ENCODE results near the gene SPRYD7. TPM values are rescaled to one million over a fixed set of nuclear protein-coding genes. Genes with fewer than 3 reads are reported as not detected.
"Not testable (repeated sequence)": the region's sequence is repeated elsewhere in the genome, so short reads cannot be mapped to it uniquely, and the experiment has no call there.

The SPRYD7 gene
- polyA plus RNA-seq, 1 of the 3 experiments (the other 2 are of a cell fraction) = 8.6 TPM

- no peak for TF ChIP-seq EZH2phosphoT487 (IDR thresholded peaks at IDR 0.05; ENCODE audit: borderline replicate concordance, low read depth)
- no peak for TF ChIP-seq POLR2AphosphoS5 (IDR thresholded peaks at IDR 0.05; ENCODE audit: low read depth, low read length)
These were observed 17.4 kb upstream of the SPRYD7 start (continued) for GRCh38 chr13:49953560-49953959.

- no peak overlapping the region for H3K27ac ChIP-seq (ENCODE audit: low read depth in 2 of 2, low read length in 1 of 2)
- WGBS (ENCODE audit: low lambda C conversion rate) = 88% methylated on average over 7 of the region's 7 CpGs
- H3K9ac ChIP-seq = no peak overlapping the region
- no peaks in the 10 kb centered on the region for H3K79me2 ChIP-seq (ENCODE audit: insufficient read depth)
- no peaks in the 10 kb centered on the region for H3K36me3 ChIP-seq (replicated peaks in 1 of 2; ENCODE audit: control insufficient read depth in 1 of 2, insufficient read depth in 2 of 2, low read length in 1 of 2)
- H3K4me3 ChIP-seq (ENCODE audit: low read depth in 2 of 2, low read length in 1 of 2) = no peak overlapping the region
- H4K20me1 ChIP-seq (ENCODE audit: insufficient read depth) = no peaks in the 10 kb centered on the region
- H3K9me2 ChIP-seq = no peaks in the 10 kb centered on the region
- no peak for DNase-seq
- H2AFZ ChIP-seq (ENCODE audit: low read depth) = no peak overlapping the region
- ChIA-PET CTCF (interaction anchor here (0.8 to 2.1 kb wide), 3 partner anchors 16 to 322 kb away, joined by 3 to 7 read pairs (median 3); partner anchors contain the start of gene SPRYD7), POLR2A (no interaction called here)
- no peaks in the 10 kb centered on the region for H3K9me3 ChIP-seq
- no peaks in the 10 kb centered on the region for H3K4me1 ChIP-seq (ENCODE audit: control insufficient read depth in 1 of 2, insufficient read depth in 2 of 2, low read depth in 1 of 2, low read length in 1 of 2)
- no peaks in the 10 kb centered on the region for H3K27me3 ChIP-seq (ENCODE audit: insufficient read depth)
- no peaks in the 10 kb centered on the region for H3F3A ChIP-seq (replicated peaks; ENCODE audit: insufficient read depth)
- no peak overlapping the region for H3K4me2 ChIP-seq
- TF ChIP-seq EP300 (IDR thresholded peaks at IDR 0.05; ENCODE audit: borderline replicate concordance in 1 of 2, low read depth in 1 of 2, low read length in 1 of 2) = no peak
- no peak for TF ChIP-seq FOXJ3 (CRISPR knock-in tag; IDR thresholded peaks at IDR 0.05)
- no peak for TF ChIP-seq RFX5 (IDR thresholded peaks at IDR 0.05; ENCODE audit: low read length)
- no peak for TF ChIP-seq GABPA (IDR thresholded peaks at IDR 0.05; ENCODE audit: low read depth)
- TF ChIP-seq CHD2 (IDR thresholded peaks at IDR 0.05; ENCODE audit: low read length, partially characterized antibody) = no peak
- TF ChIP-seq TEAD4 (IDR thresholded peaks at IDR 0.05; ENCODE audit: borderline replicate concordance, insufficient read depth) = no peak
- no peak for TF ChIP-seq RAD21 (IDR thresholded peaks at IDR 0.05; ENCODE audit: low read length)
These were observed 15.8 kb upstream of the SPRYD7 start for GRCh38 chr13:49951754-49952535.

- H3K4me3 ChIP-seq (ENCODE audit: low read depth in 2 of 2, low read length in 1 of 2); H3K4me2 ChIP-seq; H3F3A ChIP-seq (replicated peaks; ENCODE audit: insufficient read depth); H4K20me1 ChIP-seq (ENCODE audit: insufficient read depth); CTCF ChIA-PET; H3K27ac ChIP-seq (ENCODE audit: low read depth in 2 of 2, low read length in 1 of 2); H3K36me3 ChIP-seq (replicated peaks in 1 of 2; ENCODE audit: control insufficient read depth in 1 of 2, insufficient read depth in 2 of 2, low read length in 1 of 2); DNase-seq; H3K79me2 ChIP-seq (ENCODE audit: insufficient read depth); H3K9me2 ChIP-seq; H2AFZ ChIP-seq (ENCODE audit: low read depth); POLR2A ChIA-PET; H3K9ac ChIP-seq; H3K27me3 ChIP-seq (ENCODE audit: insufficient read depth); H3K4me1 ChIP-seq (ENCODE audit: control insufficient read depth in 1 of 2, insufficient read depth in 2 of 2, low read depth in 1 of 2, low read length in 1 of 2); H3K9me3 ChIP-seq: not testable (repeated sequence)
- 86% methylated on average over 6 of the region's 6 CpGs for WGBS (ENCODE audit: low lambda C conversion rate)
These were observed 12.7 kb upstream of the SPRYD7 start for GRCh38 chr13:49948777-49949270.

- H3K27me3 ChIP-seq (ENCODE audit: insufficient read depth) = no peaks in the 10 kb centered on the region
- H4K20me1 ChIP-seq (ENCODE audit: insufficient read depth) = no peaks in the 10 kb centered on the region
- WGBS (ENCODE audit: low lambda C conversion rate) = 70% methylated on average over 4 of the region's 4 CpGs
- POLR2A ChIA-PET = no interaction called here
- H2AFZ ChIP-seq (ENCODE audit: low read depth) = no peak overlapping the region
- H3K4me1 ChIP-seq (ENCODE audit: control insufficient read depth in 1 of 2, insufficient read depth in 2 of 2, low read depth in 1 of 2, low read length in 1 of 2) = peaks cover 0 to 7% of the 10 kb centered on the region in 2 experiments; a peak in 3 of 4 replicates
- H3K79me2 ChIP-seq (ENCODE audit: insufficient read depth) = peaks cover 11% of the 10 kb centered on the region
- no peak overlapping the region for H3K4me3 ChIP-seq (ENCODE audit: low read depth in 2 of 2, low read length in 1 of 2)
- H3K9me3 ChIP-seq = no peaks in the 10 kb centered on the region
- no peak overlapping the region for H3K9ac ChIP-seq
- no peaks in the 10 kb centered on the region for H3K9me2 ChIP-seq
- CTCF ChIA-PET = interaction anchor here (0.8 kb wide), 1 partner anchor 11 kb away, joined by 3 read pairs; no protein-coding TSS in a partner anchor
- no peak overlapping the region for H3K4me2 ChIP-seq
- no peaks in the 10 kb centered on the region for H3K36me3 ChIP-seq (replicated peaks in 1 of 2; ENCODE audit: control insufficient read depth in 1 of 2, insufficient read depth in 2 of 2, low read length in 1 of 2)
- H3F3A ChIP-seq (replicated peaks; ENCODE audit: insufficient read depth) = peaks cover 4% of the 10 kb centered on the region
- DNase-seq = no peak
- H3K27ac ChIP-seq (ENCODE audit: low read depth in 2 of 2, low read length in 1 of 2) = no peak overlapping the region
- TF ChIP-seq FOSL2 (IDR thresholded peaks at IDR 0.05; ENCODE audit: borderline replicate concordance, low read depth) (no peak), REST (IDR thresholded peaks at IDR 0.05; ENCODE audit: low read depth, low read length) (no peak), RXRA (IDR thresholded peaks at IDR 0.05; ENCODE audit: borderline replicate concordance, low read depth) (no peak), POLR2AphosphoS5 (IDR thresholded peaks at IDR 0.05; ENCODE audit: low read depth, low read length) (no peak), CHD2 (IDR thresholded peaks at IDR 0.05; ENCODE audit: low read length, partially characterized antibody) (no peak), SIN3A (IDR thresholded peaks at IDR 0.05; ENCODE audit: borderline replicate concordance, low read depth, low read length) (no peak), EZH2phosphoT487 (IDR thresholded peaks at IDR 0.05; ENCODE audit: borderline replicate concordance, low read depth) (no peak), TCF12 (IDR thresholded peaks at IDR 0.05) (no peak)
These were observed 3.2 kb upstream of the SPRYD7 start for GRCh38 chr13:49939321-49939720.

All from SK-N-SH (cell line).